PFSK-1 (cell line): ENCODE data around the gene USP1.

Experiments
- POLR2AphosphoS5 ChIP-seq: IDR thresholded peaks from 2 replicates; pipeline ENCODE4 v1.6.1; 2012; ENCODE audit warnings: low read depth, mild to moderate bottlenecking, control low read depth, low read length, moderate library complexity
- SIN3A ChIP-seq: IDR thresholded peaks from 2 replicates; pipeline ENCODE4 v1.6.1; 2012; ENCODE audit warnings: mild to moderate bottlenecking, low read length, moderate library complexity, borderline replicate concordance; ENCODE audit not compliant: insufficient read depth
- TAF1 ChIP-seq: IDR thresholded peaks from 2 replicates; pipeline ENCODE4 v1.6.1; 2012; ENCODE audit warnings: low read length, control low read depth, borderline replicate concordance; ENCODE audit not compliant: insufficient read depth
- TF ChIP-seq, protein P1 (sequence below), 2 experiments: IDR thresholded peaks; 2 replicates each; pipeline versions ENCODE4 v1.6.1 to v1.8.0; 2011 to 2012; ENCODE audit warnings: low read depth in 2 of 2, low read length in 2 of 2, control low read depth in 1 of 2, inconsistent platforms in 1 of 2, mild to moderate bottlenecking in 1 of 2, moderate library complexity in 1 of 2; ENCODE audit not compliant: insufficient read depth in 1 of 2

DNA sequence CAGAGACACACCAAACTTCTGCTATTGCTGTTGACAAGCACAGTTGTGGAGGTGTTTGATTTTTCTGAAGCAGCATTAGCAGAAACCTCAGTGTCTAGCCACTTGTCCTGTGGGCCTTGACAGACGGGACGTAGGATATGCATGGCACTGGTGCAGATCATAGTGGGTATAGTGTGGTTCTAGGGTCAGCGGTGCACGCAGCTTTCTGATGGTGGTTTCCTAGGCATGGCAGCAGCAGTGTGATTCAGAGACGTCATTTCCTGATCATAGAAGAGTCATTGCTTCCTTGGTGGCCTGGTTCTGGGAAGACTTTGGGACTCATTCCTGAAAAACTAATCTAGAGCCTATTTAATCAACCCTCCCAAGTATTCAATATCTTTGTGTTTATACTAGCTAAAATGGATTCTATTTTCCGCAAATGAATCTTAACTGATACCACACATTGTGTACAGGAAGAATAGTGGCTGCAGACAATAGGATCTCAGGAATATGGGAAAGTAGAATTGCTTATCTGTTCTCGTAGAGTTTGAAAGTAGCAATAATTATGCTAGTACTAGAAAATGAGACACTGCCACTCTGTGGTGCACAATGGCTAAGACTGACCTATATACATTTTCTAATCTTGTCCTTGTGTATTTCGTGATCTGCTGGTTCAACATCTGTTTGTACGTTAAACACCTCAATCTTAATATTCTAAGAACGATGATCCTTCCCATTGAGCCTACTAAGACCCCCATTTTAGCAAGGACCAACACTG, 2.8 kb upstream of the USP1 start:
- TF ChIP-seq TAF1 = no peak
- TF ChIP-seq, protein P1, sequence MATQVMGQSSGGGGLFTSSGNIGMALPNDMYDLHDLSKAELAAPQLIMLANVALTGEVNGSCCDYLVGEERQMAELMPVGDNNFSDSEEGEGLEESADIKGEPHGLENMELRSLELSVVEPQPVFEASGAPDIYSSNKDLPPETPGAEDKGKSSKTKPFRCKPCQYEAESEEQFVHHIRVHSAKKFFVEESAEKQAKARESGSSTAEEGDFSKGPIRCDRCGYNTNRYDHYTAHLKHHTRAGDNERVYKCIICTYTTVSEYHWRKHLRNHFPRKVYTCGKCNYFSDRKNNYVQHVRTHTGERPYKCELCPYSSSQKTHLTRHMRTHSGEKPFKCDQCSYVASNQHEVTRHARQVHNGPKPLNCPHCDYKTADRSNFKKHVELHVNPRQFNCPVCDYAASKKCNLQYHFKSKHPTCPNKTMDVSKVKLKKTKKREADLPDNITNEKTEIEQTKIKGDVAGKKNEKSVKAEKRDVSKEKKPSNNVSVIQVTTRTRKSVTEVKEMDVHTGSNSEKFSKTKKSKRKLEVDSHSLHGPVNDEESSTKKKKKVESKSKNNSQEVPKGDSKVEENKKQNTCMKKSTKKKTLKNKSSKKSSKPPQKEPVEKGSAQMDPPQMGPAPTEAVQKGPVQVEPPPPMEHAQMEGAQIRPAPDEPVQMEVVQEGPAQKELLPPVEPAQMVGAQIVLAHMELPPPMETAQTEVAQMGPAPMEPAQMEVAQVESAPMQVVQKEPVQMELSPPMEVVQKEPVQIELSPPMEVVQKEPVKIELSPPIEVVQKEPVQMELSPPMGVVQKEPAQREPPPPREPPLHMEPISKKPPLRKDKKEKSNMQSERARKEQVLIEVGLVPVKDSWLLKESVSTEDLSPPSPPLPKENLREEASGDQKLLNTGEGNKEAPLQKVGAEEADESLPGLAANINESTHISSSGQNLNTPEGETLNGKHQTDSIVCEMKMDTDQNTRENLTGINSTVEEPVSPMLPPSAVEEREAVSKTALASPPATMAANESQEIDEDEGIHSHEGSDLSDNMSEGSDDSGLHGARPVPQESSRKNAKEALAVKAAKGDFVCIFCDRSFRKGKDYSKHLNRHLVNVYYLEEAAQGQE (IDR thresholded peaks at IDR 0.05; ENCODE audit: insufficient read depth in 1 of 2, low read depth in 2 of 2, low read length in 2 of 2) = no peak
- no peak for TF ChIP-seq POLR2AphosphoS5
- no peak for TF ChIP-seq SIN3A
